Measurements from ENCODE around the gene SLC26A11.

Gene SLC26A11

GRCh38 chr17:80265205-80266068 lies 45.2 kb downstream of the SLC26A11 start:
- TF ChIP-seq CTCF (IDR thresholded peaks at IDR 0.05; ENCODE audit: low read depth, low read length, missing control alignments), result no peak
- H3K4me3 ChIP-seq (ENCODE audit: low read depth, low read length), result no peak overlapping the region
- DNase-seq (ENCODE audit: low read depth), result no peak
- in situ Hi-C loops (cut with HindIII; ENCODE audit: low sequenced_read_pairs), result no loop called here

DNA sequence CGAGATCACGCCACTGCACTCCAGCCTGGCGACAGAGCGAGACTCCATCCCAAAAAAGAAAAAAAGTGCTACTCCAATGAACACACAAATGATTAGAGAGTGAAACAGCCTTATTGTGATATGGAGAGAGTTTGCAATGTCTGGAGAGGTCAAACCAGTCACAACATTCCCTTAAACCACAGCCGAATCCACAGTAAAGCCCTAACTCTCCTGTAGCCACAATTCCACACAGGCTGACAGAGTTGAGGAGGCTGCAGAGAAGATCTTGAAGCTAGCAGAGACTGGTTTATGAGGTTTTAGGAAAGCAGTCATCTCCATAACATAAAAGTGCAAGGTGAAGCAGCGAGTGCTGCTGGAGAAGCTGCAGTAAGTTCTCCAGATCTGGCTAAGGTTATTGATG lies 47.2 kb downstream of the SLC26A11 start:
- in situ Hi-C loops (cut with HindIII; ENCODE audit: low sequenced_read_pairs), result no loop called here
- no peak for TF ChIP-seq CTCF (IDR thresholded peaks at IDR 0.05; ENCODE audit: low read depth, low read length, missing control alignments)
- DNase-seq (ENCODE audit: low read depth), result no peak
- no peak overlapping the region for H3K4me3 ChIP-seq (ENCODE audit: low read depth, low read length)

GRCh38 chr17:80268427-80268826 lies 48.2 kb downstream of the SLC26A11 start:
- H3K4me3 ChIP-seq (ENCODE audit: low read depth, low read length), result no peak overlapping the region
- no peak for TF ChIP-seq CTCF (IDR thresholded peaks at IDR 0.05; ENCODE audit: low read depth, low read length, missing control alignments)
- no peak for DNase-seq (ENCODE audit: low read depth)
- in situ Hi-C loops (cut with HindIII; ENCODE audit: low sequenced_read_pairs), result no loop called here

DNA sequence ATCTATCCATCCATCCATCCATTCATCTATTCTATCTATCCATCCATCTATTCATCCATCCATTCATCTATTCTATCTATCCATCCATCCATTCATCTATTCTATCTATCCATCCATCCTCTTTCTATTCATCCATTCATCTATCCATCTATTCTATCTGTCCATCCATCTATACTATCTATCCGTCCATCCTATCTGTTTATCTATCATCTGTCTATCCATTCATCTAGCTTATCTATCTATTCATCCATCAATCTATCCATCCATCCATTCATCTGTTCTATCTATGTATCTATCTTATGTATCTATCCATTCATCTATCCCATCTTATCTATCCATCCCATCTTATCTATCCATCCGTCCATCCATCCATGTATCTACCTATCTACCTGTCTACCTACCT lies 49.2 kb downstream of the SLC26A11 start:
- no peak overlapping the region for H3K4me3 ChIP-seq (ENCODE audit: low read depth, low read length)
- TF ChIP-seq CTCF (IDR thresholded peaks at IDR 0.05; ENCODE audit: low read depth, low read length, missing control alignments), result no peak
- no peak for DNase-seq (ENCODE audit: low read depth)
- in situ Hi-C loops (cut with HindIII; ENCODE audit: low sequenced_read_pairs), result no loop called here

DNA sequence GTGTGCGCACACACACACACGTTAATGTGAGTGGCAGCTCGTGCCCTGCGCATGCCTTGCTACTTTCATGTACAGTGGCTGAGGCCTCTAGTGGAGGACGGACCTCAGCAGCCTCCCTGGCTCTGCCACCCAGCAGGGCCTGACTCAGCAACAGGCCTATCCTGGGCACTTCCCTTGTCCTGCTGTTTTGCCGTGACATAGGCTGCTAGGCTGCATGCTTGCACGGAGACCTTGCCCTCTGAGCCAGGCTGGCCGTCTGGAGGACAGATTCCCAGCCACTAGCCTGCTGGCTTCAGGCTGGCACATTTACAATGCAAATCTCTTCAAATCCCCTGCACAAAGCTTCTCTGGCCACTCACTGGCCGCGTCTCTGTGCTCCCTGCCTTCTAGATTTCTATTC lies 49.9 kb downstream of the SLC26A11 start:
- no peak for DNase-seq (ENCODE audit: low read depth)
- no peak for TF ChIP-seq CTCF (IDR thresholded peaks at IDR 0.05; ENCODE audit: low read depth, low read length, missing control alignments)
- in situ Hi-C loops (cut with HindIII; ENCODE audit: low sequenced_read_pairs), result no loop called here
- no peak overlapping the region for H3K4me3 ChIP-seq (ENCODE audit: low read depth, low read length)

DNA sequence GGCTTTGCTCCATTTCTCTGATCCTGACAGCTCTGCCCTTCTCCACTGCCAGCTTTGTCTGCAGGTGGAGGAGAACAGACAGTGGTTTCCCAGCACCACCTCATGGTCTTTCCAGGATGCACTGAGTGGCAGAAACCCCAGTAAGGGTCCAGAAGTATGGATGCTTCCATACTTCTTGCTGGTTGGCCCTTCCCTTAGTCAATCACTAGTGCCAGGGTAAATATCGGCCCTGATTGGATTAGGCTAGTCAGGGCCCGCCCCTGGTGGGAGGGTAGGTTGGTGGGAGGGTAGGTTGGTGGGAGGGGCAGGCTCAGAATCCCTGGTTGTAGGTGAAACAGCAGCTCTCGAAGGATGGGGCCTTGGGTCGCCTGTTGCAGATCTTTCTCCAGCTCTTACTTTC lies 50.6 kb downstream of the SLC26A11 start:
- no peak for DNase-seq (ENCODE audit: low read depth)
- no peak overlapping the region for H3K4me3 ChIP-seq (ENCODE audit: low read depth, low read length)
- in situ Hi-C loops (cut with HindIII; ENCODE audit: low sequenced_read_pairs), result no loop called here
- no peak for TF ChIP-seq CTCF (IDR thresholded peaks at IDR 0.05; ENCODE audit: low read depth, low read length, missing control alignments)
